Endothelial cell of umbilical vein (primary cell): ENCODE results near the gene MCF2L. TPM values are rescaled to one million over a fixed set of nuclear protein-coding genes. Genes with fewer than 3 reads are reported as not detected.

Source experiments
- BruUV-seq: library from RNA; stranded (reverse); fragments of 400-500 nt; replicated peaks from 2 replicates; lab custom pipeline; 2021; lab: Mats Ljungman, UMichigan
- CTCF ChIA-PET: fragments of 300-600, 350-600 bp; sonication (Branson Sonifier 250); formaldehyde crosslinking; loops from one replicate; lab custom pipeline; 2021; ENCODE audit warnings: antibody characterized with exemption, inconsistent platforms; lab: Charles Lee
- POLR2A ChIA-PET: fragments of 300-600, 350-600 bp; sonication (Branson Sonifier 250); formaldehyde crosslinking; loops from one replicate; lab custom pipeline; 2021; ENCODE audit warnings: antibody characterized with exemption, inconsistent platforms; lab: Charles Lee
- DNase-seq: peaks from one replicate; pipeline ENCODE4 v3.0.0-alpha.2; 2011; ENCODE audit warnings: low read depth, low spot score
- FAIRE-seq: peaks from 2 replicates; lab custom pipeline; 2011; peaks lifted over from hg19 to GRCh38; lab: Jason Lieb, UNC
- H2AFZ ChIP-seq: 2 replicates; pipeline ENCODE4 v1.6.0; 2012; ENCODE audit warnings: low read depth, low read length, control low read depth, inconsistent platforms
- H3K27ac ChIP-seq: 2 replicates; pipeline ENCODE4 v1.5.1; 2011; ENCODE audit warnings: low read depth, mild to moderate bottlenecking, control low read depth, low read length, moderate library complexity; ENCODE audit not compliant: insufficient read depth
- H3K27me3 ChIP-seq, 2 experiments: 2 replicates each; pipeline versions ENCODE4 v1.6.0 to v1.6.1; 2011; ENCODE audit warnings: low read length in 2 of 2, mixed read lengths in 1 of 2; ENCODE audit not compliant: control insufficient read depth in 2 of 2, insufficient read depth in 2 of 2
- H3K36me3 ChIP-seq, 2 experiments: 2 replicates in 1 of 2; 3 replicates in 1 of 2; pipeline ENCODE4 v1.5.1; 2011; ENCODE audit warnings: low read length in 2 of 2, mild to moderate bottlenecking in 1 of 2, moderate library complexity in 1 of 2; ENCODE audit not compliant: control insufficient read depth in 2 of 2, insufficient read depth in 2 of 2; ENCODE audit errors: extremely low read depth in 1 of 2
- H3K4me1 ChIP-seq: 3 replicates; pipeline ENCODE4 v1.5.1; 2011; ENCODE audit warnings: mild to moderate bottlenecking, low read length; ENCODE audit not compliant: control insufficient read depth, insufficient read depth; ENCODE audit errors: extremely low read depth
- H3K4me2 ChIP-seq: 2 replicates; pipeline ENCODE4 v1.6.1; 2011; ENCODE audit warnings: low read length, control low read depth, mixed read lengths; ENCODE audit not compliant: insufficient read depth
- H3K4me3 ChIP-seq, 3 experiments: fragments of 200-600 bp in 1 of 3; sonication (generic), shearing (Covaris generic) in 1 of 3; replicated peaks in 1 of 3; 2 replicates each; pipeline ENCODE4 v1.5.1; 2011 to 2016; ENCODE audit warnings: control low read depth in 3 of 3, low read length in 3 of 3, mild to moderate bottlenecking in 2 of 3, inconsistent platforms in 1 of 3, low read depth in 1 of 3, moderate library complexity in 1 of 3; ENCODE audit not compliant: insufficient read depth in 1 of 3
- H3K79me2 ChIP-seq: 2 replicates; pipeline ENCODE4 v1.6.0; 2012; ENCODE audit warnings: low read length, inconsistent platforms; ENCODE audit not compliant: control insufficient read depth, insufficient read depth
- H3K9ac ChIP-seq: replicated peaks from 2 replicates; pipeline ENCODE3; 2011; ENCODE audit warnings: low read length, control low read depth; ENCODE audit not compliant: insufficient read depth; ENCODE audit errors: extremely low read depth
- H3K9me1 ChIP-seq: replicated peaks from 3 replicates; pipeline ENCODE4 v1.6.0; 2011; ENCODE audit warnings: mild to moderate bottlenecking, low read length; ENCODE audit not compliant: control insufficient read depth, insufficient read depth; ENCODE audit errors: extremely low read depth
- H3K9me3 ChIP-seq: replicated peaks from 2 replicates; pipeline ENCODE4 v1.5.1; 2012; ENCODE audit warnings: low read length, inconsistent platforms; ENCODE audit not compliant: control insufficient read depth, insufficient read depth
- H4K20me1 ChIP-seq: replicated peaks from 2 replicates; pipeline ENCODE3; 2011; ENCODE audit warnings: mild to moderate bottlenecking, low read length; ENCODE audit not compliant: control insufficient read depth, insufficient read depth; ENCODE audit errors: extremely low read depth
- EZH2 ChIP-seq: IDR thresholded peaks from 2 replicates; pipeline ENCODE4 v1.6.1; 2012; ENCODE audit warnings: borderline replicate concordance, low read depth, mild to moderate bottlenecking, moderate library complexity, low read length, inconsistent platforms; ENCODE audit not compliant: severe bottlenecking
- FOS ChIP-seq: IDR thresholded peaks from 2 replicates; pipeline ENCODE4 v1.6.1; 2011; ENCODE audit warnings: mild to moderate bottlenecking, low read length, moderate library complexity, borderline replicate concordance; ENCODE audit not compliant: insufficient read depth
- GATA2 ChIP-seq: IDR thresholded peaks from 2 replicates; pipeline ENCODE4 v1.7.0; 2011; ENCODE audit warnings: low read depth, mild to moderate bottlenecking, moderate library complexity, mixed read lengths, low read length; ENCODE audit not compliant: insufficient read length, insufficient read depth
- JUN ChIP-seq: IDR thresholded peaks from 2 replicates; pipeline ENCODE4 v1.6.1; 2011; ENCODE audit warnings: borderline replicate concordance, low read depth; ENCODE audit not compliant: insufficient read length, insufficient read depth
- MYC ChIP-seq: IDR thresholded peaks from one replicate; pipeline ENCODE4 v1.6.1; 2011; ENCODE audit warnings: mild to moderate bottlenecking, low read depth, low read length
- POLR2A ChIP-seq: IDR thresholded peaks from 2 replicates; pipeline ENCODE4 v1.6.1; 2012; ENCODE audit warnings: low read depth, mild to moderate bottlenecking, control low read depth, low read length
- POLR2AphosphoS5 ChIP-seq: IDR thresholded peaks from 2 replicates; pipeline ENCODE4 v1.6.1; 2012; ENCODE audit warnings: low read depth, mild to moderate bottlenecking, control low read depth, low read length, moderate library complexity; ENCODE audit not compliant: insufficient read depth
- dilution Hi-C: fragments of 300-500 bp; cut with MboI; formaldehyde crosslinking; loops from one replicate; pipeline ENCODE4 v1.15.0; 2019; ENCODE audit warnings: low sequenced_read_pairs; ENCODE audit not compliant: extremely low pct_ligation_motif_present
- intact Hi-C: fragments of 100-400 bp; cut with micrococcal nuclease; formaldehyde crosslinking; loops from one replicate; pipeline ENCODE4 v1.10.0; 2022
- polyA plus RNA-seq, 4 experiments: library from polyadenylated mRNA; depleted of rRNA in 3 of 4; stranded (reverse) in 3 of 4; unstranded in 1 of 4; fragments of >200 nt; gene quantifications; 2 replicates each; pipeline versions ENCODE4 v1.2.1 to v1.2.3, GENCODE V29; 2011 to 2012; ENCODE audit warnings: missing spikeins in 1 of 4
- total RNA-seq: library from RNA; stranded (reverse); gene quantifications from 2 replicates; pipeline ENCODE4 v1.2.3, GENCODE V29; 2021
- TF ChIP-seq, protein P1 (sequence below): IDR thresholded peaks from 2 replicates; pipeline ENCODE4 v1.6.1; 2011; ENCODE audit not compliant: insufficient read depth, insufficient read length
- TF ChIP-seq, protein P2 (sequence below), 2 donors: IDR thresholded peaks; 1 replicate in 1 of 2; 2 replicates in 1 of 2; pipeline ENCODE4 v1.5.1; 2011; ENCODE audit warnings: low read length in 2 of 2, mild to moderate bottlenecking in 2 of 2, moderate library complexity in 2 of 2, control low read depth in 1 of 2, inconsistent platforms in 1 of 2, low read depth in 1 of 2; ENCODE audit not compliant: insufficient read depth in 1 of 2; ENCODE audit errors: extremely low read depth in 1 of 2

The MCF2L gene
- total and polyA plus RNA-seq, 2 donors (not counting 3 experiments of a cell fraction or from before 2014, with no cell fraction given) = 0.33 to 0.58 TPM

DNA sequence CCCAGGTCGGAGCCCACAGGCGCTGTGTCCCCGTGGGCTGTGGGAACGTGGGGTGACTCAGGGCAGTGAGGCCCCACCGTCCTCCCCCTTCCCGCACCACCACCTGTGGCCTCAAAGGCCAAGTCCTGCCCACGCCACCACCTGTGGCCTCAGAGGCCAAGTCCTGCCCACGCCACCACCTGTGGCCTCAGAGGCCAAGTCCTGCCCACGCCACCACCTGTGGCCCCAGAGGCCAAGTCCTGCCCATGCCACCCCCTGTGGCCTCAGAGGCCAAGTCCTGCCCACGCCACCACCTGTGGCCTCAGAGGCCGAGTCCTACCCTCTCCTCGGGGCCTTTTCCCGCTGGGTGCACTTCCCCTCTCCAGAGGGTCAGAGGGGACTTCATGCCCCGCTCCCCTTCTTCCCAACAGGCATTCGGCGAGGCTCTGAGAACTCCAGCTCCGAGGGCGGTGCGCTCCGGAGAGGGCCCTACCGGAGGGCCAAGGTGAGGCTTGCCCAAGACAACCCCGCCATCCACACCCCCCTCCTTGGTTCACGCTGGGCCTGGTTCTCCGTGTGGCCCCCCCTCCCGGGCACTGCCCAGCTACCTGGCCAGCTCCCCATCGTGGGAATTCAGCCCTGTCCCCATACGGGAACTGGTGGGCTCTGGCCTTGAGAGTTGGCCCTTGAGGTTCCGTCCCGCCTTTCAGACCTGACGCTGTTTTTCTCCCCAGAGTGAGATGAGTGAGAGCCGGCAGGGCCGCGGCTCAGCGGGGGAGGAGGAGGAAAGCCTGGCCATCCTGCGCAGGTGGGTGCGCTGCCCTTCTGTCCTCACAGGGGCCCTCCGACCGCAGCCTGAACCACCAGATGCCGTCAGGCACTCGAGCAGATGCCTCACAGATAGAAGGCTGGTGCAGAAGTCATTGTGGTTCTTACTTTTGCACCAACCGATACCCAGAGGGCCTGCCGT is 109.2 kb downstream of the MCF2L start:
- FAIRE-seq (no peak), DNase-seq (no peak)
- Histone ChIP-seq H3K36me3 (no peaks in the 10 kb centered on the region), H3K9me1 (no peaks in the 10 kb centered on the region), H3K27me3 (no peaks in the 10 kb centered on the region), H3K27ac (no peak overlapping the region), H2AFZ (no peak overlapping the region), H3K9me3 (no peaks in the 10 kb centered on the region), H3K79me2 (no peaks in the 10 kb centered on the region), H3K9ac (no peak overlapping the region), H3K4me1 (no peaks in the 10 kb centered on the region), H3K4me3 (no peak overlapping the region), H3K4me2 (no peak overlapping the region), H4K20me1 (no peaks in the 10 kb centered on the region)
- TF ChIP-seq MYC (no peak), FOS (no peak), POLR2AphosphoS5 (no peak), GATA2 (no peak), POLR2A (no peak), EZH2 (no peak), JUN (no peak)
- TF ChIP-seq, protein P1, sequence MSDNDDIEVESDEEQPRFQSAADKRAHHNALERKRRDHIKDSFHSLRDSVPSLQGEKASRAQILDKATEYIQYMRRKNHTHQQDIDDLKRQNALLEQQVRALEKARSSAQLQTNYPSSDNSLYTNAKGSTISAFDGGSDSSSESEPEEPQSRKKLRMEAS = no peak
- TF ChIP-seq, protein P2, sequence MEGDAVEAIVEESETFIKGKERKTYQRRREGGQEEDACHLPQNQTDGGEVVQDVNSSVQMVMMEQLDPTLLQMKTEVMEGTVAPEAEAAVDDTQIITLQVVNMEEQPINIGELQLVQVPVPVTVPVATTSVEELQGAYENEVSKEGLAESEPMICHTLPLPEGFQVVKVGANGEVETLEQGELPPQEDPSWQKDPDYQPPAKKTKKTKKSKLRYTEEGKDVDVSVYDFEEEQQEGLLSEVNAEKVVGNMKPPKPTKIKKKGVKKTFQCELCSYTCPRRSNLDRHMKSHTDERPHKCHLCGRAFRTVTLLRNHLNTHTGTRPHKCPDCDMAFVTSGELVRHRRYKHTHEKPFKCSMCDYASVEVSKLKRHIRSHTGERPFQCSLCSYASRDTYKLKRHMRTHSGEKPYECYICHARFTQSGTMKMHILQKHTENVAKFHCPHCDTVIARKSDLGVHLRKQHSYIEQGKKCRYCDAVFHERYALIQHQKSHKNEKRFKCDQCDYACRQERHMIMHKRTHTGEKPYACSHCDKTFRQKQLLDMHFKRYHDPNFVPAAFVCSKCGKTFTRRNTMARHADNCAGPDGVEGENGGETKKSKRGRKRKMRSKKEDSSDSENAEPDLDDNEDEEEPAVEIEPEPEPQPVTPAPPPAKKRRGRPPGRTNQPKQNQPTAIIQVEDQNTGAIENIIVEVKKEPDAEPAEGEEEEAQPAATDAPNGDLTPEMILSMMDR (IDR thresholded peaks at IDR 0.05; ENCODE audit: extremely low read depth in 1 of 2, insufficient read depth in 1 of 2, low read depth in 1 of 2, low read length in 2 of 2) = no peak
- intact Hi-C loops = no loop called here
- CTCF ChIA-PET = no interaction called here
- POLR2A ChIA-PET = no interaction called here
- BruUV-seq = no TSS peak
- dilution Hi-C loops = no loop called here
